A549 (cell line): Measurements from ENCODE around the gene ICAM4. TPM values are rescaled to one million over a fixed set of nuclear protein-coding genes. Genes with fewer than 3 reads are reported as not detected.
A peak's percentile ranks its signal among the peaks of the same experiment; 100 is the strongest.

Source experiments
- ATAC-seq, 2 experiments: fragments of 200-7000 bp in 1 of 2; fragments of >200 bp in 1 of 2; cut with Nextera tagmentation in 1 of 2; cut with Tn5 transposase in 1 of 2; 3 replicates each; pipeline versions ENCODE4 v1.8.0 to v1.9.1; 2018 to 2020; ENCODE audit warnings: mild to moderate bottlenecking in 1 of 2, moderate library complexity in 1 of 2
- CTCF ChIA-PET: fragments of 300-600 bp; sonication (Branson Sonifier 250); formaldehyde crosslinking; extraction: SDS; loops from one replicate; lab custom pipeline; 2021; ENCODE audit warnings: antibody characterized with exemption, inconsistent platforms; lab: Yijun Ruan, JAX
- POLR2A ChIA-PET: fragments of 350-600 bp; formaldehyde crosslinking; extraction: SDS; loops from one replicate; lab custom pipeline; 2021; ENCODE audit warnings: antibody characterized with exemption, inconsistent platforms; lab: Yijun Ruan, JAX
- DNase-seq, 2 experiments: peaks; one replicate each; pipeline versions ENCODE4 v3.0.0 to v3.0.0-alpha.2; 2011 to 2016; ENCODE audit warnings: low read depth in 1 of 2, low spot score in 1 of 2
- FAIRE-seq: peaks from 2 replicates; lab custom pipeline; 2011; peaks lifted over from hg19 to GRCh38; lab: Jason Lieb, UNC
- H3K27ac ChIP-seq, 2 experiments: fragments of >200 bp; sonication (Bioruptor Twin); formaldehyde crosslinking; 3 replicates each; pipeline ENCODE4 v1.5.1; 2016 to 2017
- H3K4me1 ChIP-seq: fragments of >200 bp; sonication (Bioruptor Twin); formaldehyde crosslinking; 3 replicates; pipeline ENCODE4 v1.6.1; 2016
- H3K4me2 ChIP-seq: fragments of >200 bp; sonication (Bioruptor Twin); formaldehyde crosslinking; 3 replicates; pipeline ENCODE4 v1.6.1; 2016
- H3K4me3 ChIP-seq: fragments of >200 bp; sonication (Bioruptor Twin); formaldehyde crosslinking; 3 replicates; pipeline ENCODE4 v1.5.1; 2016
- H3K9me3 ChIP-seq: fragments of >200 bp; sonication (Bioruptor Twin); formaldehyde crosslinking; 3 replicates; pipeline ENCODE4 v1.6.1; 2016
- BHLHE40 ChIP-seq: IDR thresholded peaks from 2 replicates; pipeline ENCODE4 v1.6.1; 2012; ENCODE audit warnings: low read depth, low read length, inconsistent platforms
- CBX2 ChIP-seq: fragments of 200-600 bp; sonication (generic); IDR thresholded peaks from 2 replicates; pipeline ENCODE4 v1.6.1; 2016; ENCODE audit warnings: low read depth, mild to moderate bottlenecking, borderline replicate concordance
- CBX8 ChIP-seq: fragments of 200-600 bp; sonication (generic); IDR thresholded peaks from 2 replicates; pipeline ENCODE4 v1.6.1; 2016
- CHD4 ChIP-seq: fragments of 200-600 bp; sonication (generic); IDR thresholded peaks from 2 replicates; pipeline ENCODE4 v1.6.1; 2016; ENCODE audit warnings: antibody characterized with exemption, mild to moderate bottlenecking, borderline replicate concordance
- EHMT2 ChIP-seq: fragments of 200-600 bp; sonication (generic); IDR thresholded peaks from 2 replicates; pipeline ENCODE4 v1.6.1; 2016; ENCODE audit warnings: antibody characterized with exemption, low read depth, mild to moderate bottlenecking, moderate library complexity
- ESRRA ChIP-seq: fragments of 150-350 bp; IDR thresholded peaks from 2 replicates; pipeline ENCODE4 v1.6.1; 2014; ENCODE audit warnings: mild to moderate bottlenecking, low read length, borderline replicate concordance
- FOSB ChIP-seq: fragments of 250-450 bp; sonication (Bioruptor Pico); IDR thresholded peaks from 2 replicates; pipeline ENCODE4 v1.5.0; 2020; ENCODE audit warnings: mild to moderate bottlenecking, moderate library complexity
- FOSL2 ChIP-seq, 2 experiments: fragments of 450-650 bp in 1 of 2; fragments of >200 bp in 1 of 2; sonication (Bioruptor Twin) in 1 of 2; formaldehyde crosslinking; IDR thresholded peaks; 2 replicates each; pipeline versions ENCODE4 v1.5.0 to v1.6.1; 2016 to 2020; ENCODE audit warnings: mild to moderate bottlenecking in 1 of 2, moderate library complexity in 1 of 2
- HDAC2 ChIP-seq: fragments of 200-600 bp; sonication (generic); IDR thresholded peaks from 2 replicates; pipeline ENCODE4 v1.6.1; 2016
- HEYL ChIP-seq: fragments of 250-450 bp; sonication (Bioruptor Pico); IDR thresholded peaks from 2 replicates; pipeline ENCODE4 v1.8.0; 2021; ENCODE audit warnings: mild to moderate bottlenecking, moderate library complexity
- KDM1A ChIP-seq: fragments of 200-600 bp; sonication (generic); IDR thresholded peaks from 2 replicates; pipeline ENCODE4 v1.6.1; 2016; ENCODE audit warnings: low read depth, mild to moderate bottlenecking
- MAFK ChIP-seq: fragments of 450-650 bp; IDR thresholded peaks from 2 replicates; pipeline ENCODE4 v1.6.1; 2014; ENCODE audit not compliant: partially characterized antibody
- MAZ ChIP-seq: fragments of 150-350 bp; IDR thresholded peaks from 2 replicates; pipeline ENCODE4 v1.6.1; 2014; ENCODE audit warnings: antibody characterized with exemption, low read depth, low read length, borderline replicate concordance
- PHF8 ChIP-seq: fragments of 200-600 bp; sonication (generic); IDR thresholded peaks from 2 replicates; pipeline ENCODE4 v1.6.1; 2016; ENCODE audit warnings: low read depth, mild to moderate bottlenecking, antibody characterized with exemption, moderate library complexity, borderline replicate concordance
- RAD21 ChIP-seq, 2 experiments: fragments of >200 bp in 1 of 2; sonication (Bioruptor Twin) in 1 of 2; formaldehyde crosslinking in 1 of 2; IDR thresholded peaks in 1 of 2; conservative IDR thresholded peaks in 1 of 2; 2 replicates in 1 of 2; 3 replicates in 1 of 2; pipeline ENCODE4 v1.6.1; 2012 to 2018; ENCODE audit warnings: inconsistent platforms in 1 of 2
- RFX5 ChIP-seq: fragments of 450-650 bp; IDR thresholded peaks from 2 replicates; pipeline ENCODE4 v1.7.1; 2014; ENCODE audit warnings: antibody characterized with exemption, mild to moderate bottlenecking, moderate library complexity
- SMC3 ChIP-seq: fragments of >200 bp; sonication (Bioruptor Twin); formaldehyde crosslinking; IDR thresholded peaks from 3 replicates; pipeline ENCODE4 v1.6.1; 2018; ENCODE audit warnings: inconsistent platforms
- SREBF2 ChIP-seq: fragments of 450-650 bp; IDR thresholded peaks from 2 replicates; pipeline ENCODE4 v1.6.1; 2014; ENCODE audit warnings: mild to moderate bottlenecking, moderate library complexity
- TFCP2L1 ChIP-seq: fragments of 250-450 bp; sonication (Bioruptor Pico); IDR thresholded peaks from 2 replicates; pipeline ENCODE4 v1.5.0; 2021; ENCODE audit warnings: mild to moderate bottlenecking
- ZC3H11A ChIP-seq: fragments of 450-650 bp; IDR thresholded peaks from 2 replicates; pipeline ENCODE4 v1.6.1; 2014; ENCODE audit warnings: antibody characterized with exemption, mild to moderate bottlenecking
- ZFP36 ChIP-seq: fragments of 450-650 bp; IDR thresholded peaks from 2 replicates; pipeline ENCODE4 v1.6.1; 2014; ENCODE audit warnings: borderline replicate concordance; ENCODE audit not compliant: partially characterized antibody
- WGBS: methylation state at CpG from one replicate; pipeline ENCODE4 v1.1.6; 2017; ENCODE audit errors: missing lambda C conversion rate; 5-methylcytosine and 5-hydroxymethylcytosine counted together
- polyA plus RNA-seq, 4 experiments: library from polyadenylated mRNA; depleted of rRNA in 3 of 4; stranded (reverse); fragments of >200 nt; fragmentation: RNase III in 1 of 4; extraction: RNeasy Plus Mini Kit Qiagen cat#74134 plus additional on column Dnase treatment in 1 of 4; gene quantifications; 2 replicates in 3 of 4; 3 replicates in 1 of 4; pipeline ENCODE4 v1.2.3, GENCODE V29; 2011 to 2017
- TF ChIP-seq, protein P1 (sequence below): fragments of 450-650 bp; IDR thresholded peaks from 2 replicates; pipeline ENCODE4 v1.6.1; 2014; ENCODE audit warnings: antibody characterized with exemption
- TF ChIP-seq, protein P2 (sequence below): fragments of >200 bp; sonication (Bioruptor Twin); formaldehyde crosslinking; IDR thresholded peaks from 3 replicates; pipeline ENCODE4 v1.6.1; 2016
- TF ChIP-seq, protein P3 (sequence below): IDR thresholded peaks from 2 replicates; pipeline ENCODE4 v1.6.1; 2012

Gene ICAM4
- polyA plus RNA-seq, 2 of the 4 experiments (the other 2 are of a cell fraction), result not detected

DNA sequence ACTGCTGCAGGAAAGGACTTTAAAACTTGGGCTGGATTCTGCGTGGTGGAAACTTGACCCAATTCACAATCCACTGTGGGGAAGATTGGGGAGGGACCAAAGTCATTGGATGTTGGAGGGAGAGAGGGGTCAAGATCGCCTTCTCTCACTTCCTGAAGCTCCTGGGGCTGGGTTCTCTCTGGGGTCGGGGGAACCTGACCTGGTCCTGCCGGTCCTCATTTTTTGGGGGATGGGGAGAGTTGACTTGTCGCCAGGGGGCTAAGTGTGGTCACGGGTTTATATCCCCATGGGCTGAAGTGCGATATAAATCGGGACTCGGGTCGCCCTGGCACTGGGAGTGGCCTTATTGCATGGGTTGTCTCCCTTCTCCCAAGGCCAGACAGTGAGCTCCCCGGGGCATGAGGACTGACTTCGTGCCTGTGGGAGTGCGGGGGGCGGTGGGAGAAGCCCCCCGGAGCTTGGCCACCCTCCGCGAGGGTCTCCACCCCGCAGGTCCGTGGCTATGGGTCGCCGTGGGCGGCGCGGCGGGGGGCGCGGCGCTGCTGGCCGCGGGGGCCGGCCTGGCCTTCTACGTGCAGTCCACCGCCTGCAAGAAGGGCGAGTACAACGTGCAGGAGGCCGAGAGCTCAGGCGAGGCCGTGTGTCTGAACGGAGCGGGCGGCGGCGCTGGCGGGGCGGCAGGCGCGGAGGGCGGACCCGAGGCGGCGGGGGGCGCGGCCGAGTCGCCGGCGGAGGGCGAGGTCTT, 9.3 kb downstream of the ICAM4 start:
- ChIA-PET CTCF (interaction anchor here (1.4 to 1.6 kb wide), 2 partner anchors 12 to 27 kb away, joined by 3 to 5 read pairs; no protein-coding TSS in a partner anchor), POLR2A (no interaction called here)
- FAIRE-seq (no peak), ATAC-seq (no peak), DNase-seq (no peak)
- peaks cover 6% of the 10 kb centered on the region for H3K4me1 ChIP-seq
- peak overlapping the region; percentile 47 for H3K4me3 ChIP-seq
- 79% methylated on average over 27 of the region's 58 CpGs for WGBS
- H3K27ac ChIP-seq, result peak overlapping the region; percentile 47 to 50; a peak in 5 of 6 replicates
- peak overlapping the region; percentile 77 for H3K4me2 ChIP-seq
- H3K9me3 ChIP-seq, result no peaks in the 10 kb centered on the region
- TF ChIP-seq ZFP36 (no peak), RAD21 (conservative IDR thresholded peaks at IDR 0.05 in 1 of 2, IDR thresholded peaks at IDR 0.05 in 1 of 2) (no peak), CHD4 (no peak), MAZ (no peak), SMC3 (no peak), SREBF2 (no peak), FOSL2 (IDR thresholded peaks at IDR 0.05) (no peak), FOSL2 (CRISPR knock-in tag; IDR thresholded peaks at IDR 0.05) (no peak), CBX8 (no peak), EHMT2 (no peak), PHF8 (no peak), KDM1A (no peak), BHLHE40 (no peak), FOSB (CRISPR knock-in tag) (no peak), ESRRA (no peak), HEYL (CRISPR knock-in tag) (no peak)
- TF ChIP-seq, protein P1, sequence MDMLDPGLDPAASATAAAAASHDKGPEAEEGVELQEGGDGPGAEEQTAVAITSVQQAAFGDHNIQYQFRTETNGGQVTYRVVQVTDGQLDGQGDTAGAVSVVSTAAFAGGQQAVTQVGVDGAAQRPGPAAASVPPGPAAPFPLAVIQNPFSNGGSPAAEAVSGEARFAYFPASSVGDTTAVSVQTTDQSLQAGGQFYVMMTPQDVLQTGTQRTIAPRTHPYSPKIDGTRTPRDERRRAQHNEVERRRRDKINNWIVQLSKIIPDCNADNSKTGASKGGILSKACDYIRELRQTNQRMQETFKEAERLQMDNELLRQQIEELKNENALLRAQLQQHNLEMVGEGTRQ, result no peak
- TF ChIP-seq, protein P2, sequence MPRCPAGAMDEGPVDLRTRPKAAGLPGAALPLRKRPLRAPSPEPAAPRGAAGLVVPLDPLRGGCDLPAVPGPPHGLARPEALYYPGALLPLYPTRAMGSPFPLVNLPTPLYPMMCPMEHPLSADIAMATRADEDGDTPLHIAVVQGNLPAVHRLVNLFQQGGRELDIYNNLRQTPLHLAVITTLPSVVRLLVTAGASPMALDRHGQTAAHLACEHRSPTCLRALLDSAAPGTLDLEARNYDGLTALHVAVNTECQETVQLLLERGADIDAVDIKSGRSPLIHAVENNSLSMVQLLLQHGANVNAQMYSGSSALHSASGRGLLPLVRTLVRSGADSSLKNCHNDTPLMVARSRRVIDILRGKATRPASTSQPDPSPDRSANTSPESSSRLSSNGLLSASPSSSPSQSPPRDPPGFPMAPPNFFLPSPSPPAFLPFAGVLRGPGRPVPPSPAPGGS, result no peak
- TF ChIP-seq, protein P3, sequence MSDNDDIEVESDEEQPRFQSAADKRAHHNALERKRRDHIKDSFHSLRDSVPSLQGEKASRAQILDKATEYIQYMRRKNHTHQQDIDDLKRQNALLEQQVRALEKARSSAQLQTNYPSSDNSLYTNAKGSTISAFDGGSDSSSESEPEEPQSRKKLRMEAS, result no peak

DNA sequence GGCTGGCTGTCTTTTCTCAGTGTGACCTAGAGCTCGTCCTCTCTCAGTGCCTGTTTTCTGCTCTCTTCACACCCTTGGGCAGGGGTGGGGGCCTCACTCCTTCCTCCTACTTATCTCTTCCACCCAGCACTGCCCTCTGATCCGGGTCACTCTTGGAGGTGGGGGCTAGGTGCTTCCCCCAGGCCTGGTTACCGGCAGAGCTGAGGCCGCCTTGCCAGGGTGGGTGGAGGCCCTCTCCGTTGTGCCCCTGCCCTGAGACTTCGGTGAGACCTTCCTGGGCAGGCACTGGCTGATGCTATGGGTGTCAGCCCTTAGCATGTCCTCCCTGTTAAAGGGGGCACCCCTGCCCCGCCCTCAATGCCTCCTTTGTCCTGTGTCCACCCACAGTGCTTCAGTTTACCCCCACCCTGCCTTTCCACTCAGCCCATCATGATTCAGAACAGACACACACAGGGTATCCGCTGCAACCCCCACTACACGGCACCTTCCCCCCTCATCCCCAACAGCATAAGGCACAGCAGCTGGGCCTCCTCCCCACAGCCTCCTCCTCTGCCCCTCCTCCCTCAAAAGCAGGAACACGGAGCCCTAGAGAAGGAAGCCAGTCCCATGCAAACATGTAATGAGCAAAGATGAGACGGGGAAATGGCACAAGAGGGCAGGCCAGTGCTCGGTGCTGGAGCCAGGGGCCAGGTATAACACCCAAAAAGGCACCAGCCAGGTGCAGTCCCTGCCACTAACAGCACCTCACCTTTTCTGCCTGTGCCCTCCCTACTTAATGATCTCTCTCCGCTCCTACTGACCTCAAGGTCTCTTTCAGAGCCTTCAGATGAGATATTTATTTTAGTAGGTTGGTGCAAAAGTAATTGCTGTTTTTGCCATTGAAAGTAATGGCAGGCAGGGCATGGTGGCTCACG, 13.0 kb downstream of the ICAM4 start:
- WGBS, result 55% methylated on average over 13 of the region's 14 CpGs
- Histone ChIP-seq H3K9me3 (no peaks in the 10 kb centered on the region), H3K4me3 (no peak overlapping the region), H3K4me2 (no peak overlapping the region), H3K4me1 (no peaks in the 10 kb centered on the region), H3K27ac (no peak overlapping the region)
- no peak for TF ChIP-seq CBX8
- TF ChIP-seq ZC3H11A, result no peak
- no peak for TF ChIP-seq FOSL2 (IDR thresholded peaks at IDR 0.05)
- TF ChIP-seq FOSL2 (CRISPR knock-in tag; IDR thresholded peaks at IDR 0.05), result no peak
- no peak for TF ChIP-seq HDAC2
- TF ChIP-seq CBX2, result no peak
- no peak for TF ChIP-seq MAFK
- no peak for TF ChIP-seq TFCP2L1 (CRISPR knock-in tag)
- no peak for TF ChIP-seq FOSB (CRISPR knock-in tag)
- no peak for TF ChIP-seq CHD4
- TF ChIP-seq RFX5, result no peak
- TF ChIP-seq, protein P1, result no peak
- no peak for DNase-seq
- CTCF ChIA-PET, result interaction anchor here (0.5 to 1.6 kb wide), 2 partner anchors 29 to 313 kb away, joined by 3 to 9 read pairs; partner anchors contain the start of gene ICAM1
- POLR2A ChIA-PET, result no interaction called here
- FAIRE-seq, result no peak
- no peak for ATAC-seq
